ENCODE results near the gene WWTR1.

WWTR1 gene

DNA sequence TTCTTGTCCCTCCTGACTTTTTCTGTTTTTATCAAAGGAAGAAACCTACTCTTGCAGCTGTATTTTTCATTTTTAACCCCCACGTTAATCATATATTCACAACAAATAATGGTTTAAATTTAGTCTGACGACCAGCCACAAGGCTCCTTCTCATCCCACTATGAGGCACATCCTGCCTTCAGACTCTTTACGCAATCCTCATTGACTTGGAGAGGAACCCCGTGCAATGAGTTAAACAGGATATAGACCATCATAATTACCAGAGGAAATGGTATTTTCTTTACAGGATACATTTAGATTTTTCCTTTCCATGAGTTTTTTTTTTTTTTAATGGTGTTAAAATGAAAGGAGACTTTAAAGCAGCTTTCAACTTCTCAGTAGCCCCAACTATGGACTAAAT is 68.5 kb downstream of the WWTR1 start:
- DNase-seq = no peak

DNA sequence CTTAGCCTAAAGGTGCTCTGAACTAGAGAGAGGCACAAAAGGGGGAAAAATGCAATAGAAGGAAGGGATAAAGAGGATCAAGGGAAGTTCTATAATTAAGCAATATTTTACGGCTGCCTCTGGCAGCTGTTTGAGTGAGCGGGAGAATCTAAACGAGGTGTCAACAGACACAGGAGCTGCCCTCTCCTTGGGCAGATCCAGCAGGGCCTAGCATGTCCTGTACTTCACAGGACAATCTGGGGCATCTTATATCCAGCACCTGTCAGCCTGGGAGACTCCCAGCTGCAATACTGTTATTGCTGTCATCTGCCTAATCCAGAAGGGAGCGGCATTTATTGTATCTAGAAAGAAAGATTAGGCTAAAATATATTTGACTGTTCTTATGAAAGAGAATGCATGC is 68.9 kb downstream of the WWTR1 start:
- DNase-seq = no peak

DNA sequence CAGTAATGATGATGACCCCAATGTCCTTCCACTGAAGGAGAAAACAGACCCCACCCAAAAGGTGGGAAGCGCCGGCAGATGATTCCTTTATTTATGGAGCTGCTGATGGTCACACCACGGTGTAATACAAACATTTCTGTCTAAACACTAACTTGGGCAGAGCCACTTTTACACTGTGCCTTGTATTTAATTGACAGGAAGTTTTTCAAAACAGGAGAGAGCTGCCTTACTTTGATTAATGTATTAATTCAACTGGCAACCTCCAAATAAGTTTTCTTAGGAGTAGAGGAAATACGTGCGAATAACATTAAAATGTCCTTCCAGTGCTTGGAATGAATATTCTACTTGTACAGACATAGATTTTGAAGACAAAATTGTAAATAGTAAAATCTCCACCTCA is 70.4 kb downstream of the WWTR1 start:
- DNase-seq = no peak

DNA sequence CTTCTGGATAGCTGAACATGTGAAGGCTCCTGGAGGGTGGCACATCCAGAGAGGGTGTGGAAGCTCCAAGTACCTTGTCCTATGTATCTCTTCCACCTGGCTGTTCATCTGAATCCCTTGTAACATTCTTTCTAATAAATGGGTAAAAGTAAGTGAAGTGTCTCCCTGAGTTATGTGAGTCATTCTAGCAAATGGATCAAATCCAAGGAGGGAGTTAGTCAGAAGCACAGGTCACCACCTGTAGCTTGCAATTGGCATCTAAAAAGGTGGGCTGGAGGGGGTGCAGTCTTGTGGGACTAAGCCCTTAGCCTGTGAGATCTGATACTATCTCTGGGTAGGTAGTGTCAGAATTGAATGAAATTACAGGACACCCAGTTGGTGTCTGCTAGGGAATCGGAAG is 71.0 kb downstream of the WWTR1 start:
- DNase-seq = no peak

DNA sequence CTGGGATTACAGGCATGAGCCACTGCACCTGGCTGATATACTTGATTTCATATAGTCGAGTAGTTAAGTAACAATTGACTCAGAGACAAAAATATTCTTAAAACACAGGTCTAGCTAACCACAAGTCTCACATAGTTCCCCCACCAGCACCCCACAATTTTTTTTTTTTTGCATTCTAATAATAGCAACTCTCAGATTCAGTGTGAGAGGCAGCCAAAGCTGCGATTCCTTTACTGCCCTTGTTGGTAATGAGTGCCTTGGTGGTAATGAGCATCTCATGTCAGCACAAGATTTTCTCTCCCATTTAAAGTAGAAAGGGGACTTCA is 72.5 kb downstream of the WWTR1 start:
- no peak for DNase-seq

DNA sequence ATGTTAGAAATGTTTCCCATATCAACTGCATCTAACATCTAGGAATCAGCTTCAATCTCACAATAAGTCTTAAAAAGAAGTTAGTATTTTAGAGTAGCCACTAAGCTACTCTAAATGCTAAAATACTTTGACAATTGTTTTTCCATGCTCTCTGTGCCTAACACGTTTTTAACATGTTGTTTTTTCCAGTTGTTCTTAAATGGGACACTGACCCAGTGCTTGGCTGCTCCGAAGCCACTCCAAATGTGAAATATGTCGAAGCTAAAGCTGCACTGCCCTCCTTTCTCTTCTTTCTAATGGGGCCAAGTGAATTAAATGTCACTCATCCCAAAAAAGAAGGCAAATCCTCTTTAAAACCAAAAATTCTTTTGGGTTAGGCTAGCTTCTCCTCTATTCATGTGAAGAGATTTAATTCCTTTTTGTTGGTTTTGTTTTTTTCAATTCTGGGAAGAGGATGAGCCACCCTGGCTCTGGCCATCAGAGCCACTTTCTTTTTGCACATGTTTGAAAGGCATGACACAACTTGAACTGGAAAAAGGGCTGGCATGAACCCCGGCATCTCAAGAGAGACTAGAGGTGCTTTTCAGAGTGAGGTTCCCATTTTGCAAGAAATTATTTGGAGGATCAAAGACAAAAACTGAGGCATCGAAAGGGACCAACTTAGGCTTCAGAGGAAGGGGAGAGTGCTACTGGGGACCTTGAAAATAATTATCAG is 73.7 kb downstream of the WWTR1 start:
- no peak for DNase-seq

DNA sequence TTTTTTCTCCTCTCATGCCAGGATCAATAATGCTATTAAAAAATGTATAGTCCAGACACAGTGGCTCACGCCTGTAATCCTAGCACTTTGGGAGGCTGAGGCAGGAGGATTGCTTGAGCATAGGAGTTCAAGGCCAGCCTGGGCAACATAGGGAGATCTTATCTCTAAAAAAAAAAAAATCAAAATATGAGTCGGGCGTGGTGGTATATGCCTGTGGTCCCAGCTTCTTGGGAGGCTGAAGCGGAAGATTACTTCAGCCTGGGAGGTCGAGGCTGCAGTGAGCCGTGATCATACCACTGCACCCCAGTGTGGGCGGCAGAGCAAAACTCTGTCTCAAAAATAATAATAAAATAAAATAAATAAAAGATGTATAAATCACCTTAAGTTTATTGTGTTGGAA is 75.4 kb downstream of the WWTR1 start:
- DNase-seq = no peak

DNA sequence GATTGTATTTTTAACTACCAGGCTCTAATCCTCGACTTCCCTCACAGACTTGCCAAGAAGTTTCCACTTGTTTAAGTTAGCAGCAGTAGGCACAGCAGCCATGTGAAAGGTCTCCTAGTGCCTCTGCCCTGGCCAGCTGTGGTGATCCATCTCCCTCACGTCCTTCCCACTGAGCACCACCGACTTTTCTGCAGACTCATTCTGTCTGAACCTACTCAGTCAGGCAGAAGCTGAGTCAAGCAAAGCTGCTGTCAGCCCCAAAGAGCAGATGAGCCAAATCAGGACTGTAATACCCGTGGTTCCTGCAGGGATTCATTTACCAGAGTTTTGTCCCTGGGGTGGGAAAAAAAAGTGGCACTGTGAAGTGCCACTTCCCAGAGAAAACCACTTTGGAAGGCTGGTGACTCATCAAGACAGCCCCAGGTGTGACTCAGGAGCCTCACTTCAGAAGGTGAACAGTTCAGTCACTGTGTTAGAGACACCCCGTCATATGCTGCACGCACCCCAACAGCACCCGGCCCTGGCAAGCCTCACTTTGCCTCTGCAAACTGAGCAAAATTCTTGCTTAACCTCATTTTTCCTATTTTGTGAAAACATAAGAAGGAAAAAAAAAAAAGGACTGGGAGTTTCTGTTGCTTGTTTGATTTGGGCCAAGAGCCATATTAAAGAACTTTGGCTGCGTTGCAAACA is 76.0 kb downstream of the WWTR1 start:
- peak; percentile 33 for DNase-seq

DNA sequence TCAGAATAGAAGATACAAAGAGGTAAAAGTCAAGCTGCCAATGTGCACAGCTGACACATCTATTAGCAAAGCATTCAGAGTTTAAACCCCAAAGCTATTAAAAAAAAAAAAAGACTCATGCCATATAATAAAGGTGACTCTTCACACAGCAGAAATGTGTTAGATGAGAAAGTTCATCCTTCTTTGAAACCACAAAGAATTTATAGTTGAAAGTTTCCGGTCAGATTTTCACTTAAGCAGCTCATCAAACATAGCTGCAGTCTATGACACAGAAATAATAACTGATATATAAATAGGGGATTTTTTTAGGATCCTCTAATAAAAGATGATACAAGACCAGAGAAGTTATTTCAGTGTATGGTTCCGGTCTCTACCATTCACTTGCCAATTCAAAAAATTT is 76.6 kb downstream of the WWTR1 start:
- no peak for DNase-seq

DNA sequence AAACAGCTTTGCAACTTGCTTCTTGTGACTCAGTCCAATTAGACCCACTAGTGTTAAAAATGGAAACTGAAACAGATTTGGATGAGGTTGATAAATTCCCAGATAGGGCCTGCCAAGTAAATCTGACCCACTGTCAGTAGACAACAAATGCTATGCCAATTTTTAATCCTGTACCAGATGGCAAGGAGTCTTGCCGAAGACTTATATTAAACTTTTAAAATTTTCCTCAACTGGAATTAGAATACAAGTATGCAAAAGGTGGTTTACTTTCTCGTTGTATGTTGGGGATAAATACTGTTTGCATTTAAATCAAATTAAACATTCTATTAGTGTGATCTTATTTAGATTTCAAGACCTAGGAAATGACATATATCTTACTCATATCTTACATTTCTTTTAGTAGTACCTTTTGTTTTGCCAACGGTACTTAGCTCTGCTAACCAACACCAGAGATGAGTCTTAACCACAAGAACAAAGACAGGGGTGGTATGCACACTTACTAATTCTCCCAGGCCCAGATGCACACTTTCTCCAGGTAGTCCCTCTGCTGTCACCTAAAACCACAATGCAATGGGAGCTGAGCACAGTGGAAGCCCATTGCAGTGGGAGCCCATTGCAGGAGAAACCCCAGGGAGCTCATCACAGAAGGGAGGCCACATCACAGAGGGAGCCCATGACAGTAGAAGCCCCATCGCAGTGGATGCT is 77.8 kb downstream of the WWTR1 start:
- DNase-seq = no peak

DNA sequence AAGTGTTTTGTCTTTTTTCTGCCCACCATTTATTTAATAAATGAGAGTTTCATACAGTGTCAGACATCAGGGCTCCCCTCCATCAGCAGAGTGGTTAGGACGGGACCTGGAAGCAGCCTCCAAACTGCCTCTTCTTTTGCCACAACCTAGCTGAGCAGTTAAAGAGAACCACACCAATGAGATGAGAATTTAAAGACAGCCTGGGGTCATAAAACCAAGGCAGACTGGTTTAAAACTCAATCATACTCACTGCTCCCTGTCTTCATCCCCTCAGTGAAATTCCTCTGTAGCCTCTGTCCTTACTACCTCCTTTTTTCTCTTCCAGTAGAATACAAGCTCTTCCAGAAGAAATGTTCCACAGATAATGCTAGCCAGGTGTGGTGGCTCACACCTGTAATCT is 78.7 kb downstream of the WWTR1 start:
- DNase-seq = no peak

DNA sequence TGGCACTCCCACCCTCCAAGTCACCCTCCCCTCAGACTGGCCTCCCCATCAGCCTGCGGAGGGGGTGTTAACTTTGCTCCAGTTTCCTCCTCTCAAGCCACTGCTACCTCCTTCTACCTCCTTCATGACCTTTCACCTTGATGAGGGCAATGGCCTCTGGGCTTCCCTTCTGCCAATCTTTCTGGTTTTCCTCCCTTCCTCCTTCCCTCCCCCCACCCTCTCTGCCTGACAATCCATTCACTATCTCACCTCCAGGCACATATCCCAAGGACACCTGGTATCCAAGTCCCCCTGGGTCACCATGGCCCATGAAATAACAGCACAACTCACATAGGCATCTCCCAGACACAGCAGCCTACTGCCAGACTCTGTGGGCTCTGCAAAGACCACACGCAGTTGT is 80.0 kb downstream of the WWTR1 start:
- no peak for DNase-seq

DNA sequence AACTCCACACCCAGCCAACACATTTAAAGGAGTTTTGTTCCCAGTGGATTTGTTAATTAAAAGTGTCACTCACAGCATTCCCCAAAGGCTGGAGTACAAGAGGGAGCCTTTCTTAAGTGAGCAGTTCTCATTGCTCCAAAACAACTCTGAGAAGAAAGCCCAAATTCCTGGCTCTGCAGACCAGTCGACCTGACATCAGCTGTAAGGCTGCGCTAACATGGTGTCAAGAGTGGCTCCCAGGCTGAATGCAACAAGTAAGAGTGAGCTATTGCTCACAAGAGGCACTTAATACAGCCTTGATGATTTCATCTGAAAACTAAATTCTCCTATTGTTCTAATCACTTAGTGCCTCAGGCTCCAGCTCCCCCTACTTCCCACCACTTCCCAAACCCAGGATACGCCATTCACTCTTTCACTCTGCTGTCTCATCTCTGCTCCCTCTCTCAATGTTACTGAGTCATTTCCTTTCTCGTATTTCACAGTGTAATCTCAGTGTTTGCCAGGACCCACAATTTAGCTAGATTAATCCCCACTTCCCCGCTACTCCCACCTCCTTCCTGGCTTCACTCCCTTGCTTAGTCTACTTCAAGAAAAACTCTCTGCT is 81.8 kb downstream of the WWTR1 start:
- DNase-seq = peak; percentile 75

DNA sequence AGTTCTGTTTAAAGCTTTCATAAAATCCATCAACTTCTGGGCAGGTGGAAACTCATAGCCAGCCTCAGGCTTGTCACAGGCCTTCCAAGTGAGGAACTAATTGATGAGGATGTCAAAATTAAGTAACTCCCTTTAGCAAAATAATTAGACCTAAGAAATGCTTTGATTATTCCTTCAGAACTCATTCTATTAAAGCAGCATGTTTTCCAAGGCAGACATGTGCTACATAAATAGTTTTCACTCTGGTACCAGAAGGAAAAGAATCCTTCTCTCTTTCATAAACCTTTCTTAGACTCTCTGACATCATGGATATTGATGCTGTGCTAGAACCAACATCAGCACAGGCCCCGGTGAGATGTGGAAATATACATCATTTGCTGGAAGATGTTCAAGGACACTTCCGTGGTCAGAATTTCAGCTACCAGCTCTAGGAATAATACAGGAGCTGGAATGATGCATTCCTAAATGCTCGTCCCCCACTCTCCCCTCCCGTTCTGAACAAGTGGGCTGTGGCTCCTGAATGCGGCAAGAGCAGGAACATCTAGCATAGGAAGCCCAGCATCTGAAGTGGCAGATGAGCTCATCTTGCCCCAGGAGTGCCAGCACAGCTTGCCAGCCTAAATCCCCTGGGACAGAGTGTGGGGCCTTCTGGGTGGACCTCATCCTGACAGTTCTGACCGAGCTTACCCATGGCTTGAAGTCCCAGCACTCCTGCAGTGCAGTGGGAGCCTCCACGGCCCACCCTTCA is 82.4 kb downstream of the WWTR1 start:
- peak; percentile 74 for DNase-seq

DNA sequence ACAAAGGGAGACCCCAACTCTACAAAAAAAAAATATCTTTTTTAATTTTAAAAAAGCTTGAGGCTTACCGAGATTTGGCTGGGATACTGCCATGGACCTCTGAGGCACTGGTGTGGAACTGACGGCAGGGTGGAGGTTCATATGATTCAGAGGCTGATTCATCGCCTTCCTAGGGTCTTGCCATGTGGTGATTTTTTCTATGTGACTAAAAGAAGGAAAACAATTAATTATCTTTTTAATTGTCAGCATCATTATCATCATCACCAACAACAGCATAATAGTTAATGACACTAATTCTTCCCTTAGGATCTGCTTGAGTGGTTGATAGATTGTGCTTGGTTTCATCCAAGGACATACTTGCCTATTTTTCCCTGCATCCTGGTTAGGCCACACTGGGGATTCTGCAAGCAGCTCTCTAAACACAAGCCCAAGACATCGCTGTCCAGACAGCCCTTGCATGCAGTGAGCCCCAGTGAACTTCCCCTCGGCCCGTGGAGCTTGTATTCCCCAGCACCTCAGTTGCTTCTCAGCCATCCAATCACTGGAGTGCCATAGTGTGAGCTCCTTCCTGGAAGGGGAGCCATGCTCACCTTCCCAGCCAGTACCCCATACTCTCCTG is 84.9 kb downstream of the WWTR1 start:
- DNase-seq = no peak

DNA sequence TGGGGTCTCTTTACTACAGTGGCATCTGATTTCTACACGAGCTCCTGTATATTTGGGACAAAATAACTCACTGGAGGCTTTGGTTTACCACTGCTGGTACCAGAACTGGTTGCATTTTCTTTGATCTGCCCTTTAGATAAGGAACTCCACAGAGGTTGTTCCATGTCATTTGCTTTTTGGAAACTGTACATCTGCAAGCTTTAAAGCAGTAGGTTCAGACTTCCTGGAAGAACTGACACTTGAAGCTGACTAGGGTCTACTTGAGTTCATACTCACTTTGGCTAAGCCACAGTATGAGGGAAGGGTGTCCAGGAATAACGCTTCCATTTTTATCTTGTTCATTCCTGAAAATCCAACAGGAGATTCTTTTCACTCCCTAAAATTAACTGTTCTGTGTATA is 86.4 kb downstream of the WWTR1 start:
- DNase-seq = no peak

DNA sequence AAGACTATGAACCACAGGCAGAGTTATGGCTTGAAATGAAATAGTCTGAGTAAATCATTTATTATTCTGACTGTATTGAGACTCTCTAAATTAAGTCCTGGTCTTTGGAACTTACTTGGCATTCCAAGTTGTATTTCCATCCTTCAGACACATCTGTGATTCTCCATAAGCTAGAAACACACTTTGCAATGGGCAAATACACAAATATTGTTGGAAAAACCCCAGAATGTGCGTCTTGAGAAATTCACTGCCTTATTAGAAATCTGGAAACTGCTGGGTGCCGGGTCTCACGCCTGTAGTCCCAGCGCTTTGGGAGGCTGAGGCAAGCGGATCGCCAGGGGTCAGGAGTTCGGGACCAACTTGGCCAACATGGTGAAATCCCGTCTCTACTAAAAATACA is 87.8 kb downstream of the WWTR1 start:
- DNase-seq = no peak

DNA sequence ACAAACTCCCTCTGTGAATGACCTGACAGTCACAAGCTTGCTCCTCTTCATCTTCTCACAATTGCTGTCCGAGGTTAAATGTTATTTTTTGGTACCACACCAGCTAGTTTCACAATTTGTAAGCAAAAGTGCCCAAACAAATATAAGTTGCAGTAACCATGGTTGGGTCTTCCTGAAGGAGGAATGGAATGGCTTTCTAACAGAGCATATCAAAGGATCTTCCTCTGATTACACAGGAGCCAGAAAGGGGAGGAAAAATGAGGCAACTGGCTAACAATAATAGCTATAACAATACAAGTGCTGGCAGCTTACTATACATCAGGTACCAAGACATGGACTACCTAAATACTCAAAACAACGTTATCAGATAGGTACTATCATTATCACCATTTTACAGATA is 90.4 kb downstream of the WWTR1 start:
- no peak for DNase-seq

DNA sequence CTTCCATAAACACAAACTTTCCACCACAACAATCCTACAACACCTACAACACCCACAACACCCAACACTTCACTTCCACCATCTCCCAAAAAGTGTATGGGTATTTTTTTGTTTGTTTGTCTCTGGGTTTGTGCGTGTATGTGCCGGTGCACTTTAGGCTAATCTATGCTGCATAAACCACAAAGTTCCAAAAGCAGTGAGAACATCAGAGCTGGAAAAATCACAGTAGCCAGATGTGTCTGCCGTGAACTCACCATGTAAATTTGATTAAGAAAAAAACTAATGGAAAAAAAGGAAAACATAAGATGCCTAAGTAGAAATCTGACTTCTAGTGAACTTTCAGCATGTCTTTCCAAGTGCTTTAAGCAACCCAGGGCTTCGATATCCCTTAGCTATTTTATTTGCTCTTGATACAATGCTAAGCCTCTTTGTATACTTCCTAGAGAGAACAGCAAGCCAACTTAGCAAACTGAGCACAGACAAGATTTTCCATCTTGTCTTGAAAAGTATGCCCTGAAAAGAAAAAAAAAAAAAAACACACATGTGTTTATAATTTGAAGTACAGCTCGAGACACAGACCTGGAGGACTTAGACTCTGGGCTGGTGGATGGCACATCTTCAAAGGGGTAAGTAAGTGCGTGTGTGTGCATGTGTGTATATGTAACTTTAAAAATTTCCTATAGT is 91.4 kb downstream of the WWTR1 start:
- DNase-seq = no peak

DNA sequence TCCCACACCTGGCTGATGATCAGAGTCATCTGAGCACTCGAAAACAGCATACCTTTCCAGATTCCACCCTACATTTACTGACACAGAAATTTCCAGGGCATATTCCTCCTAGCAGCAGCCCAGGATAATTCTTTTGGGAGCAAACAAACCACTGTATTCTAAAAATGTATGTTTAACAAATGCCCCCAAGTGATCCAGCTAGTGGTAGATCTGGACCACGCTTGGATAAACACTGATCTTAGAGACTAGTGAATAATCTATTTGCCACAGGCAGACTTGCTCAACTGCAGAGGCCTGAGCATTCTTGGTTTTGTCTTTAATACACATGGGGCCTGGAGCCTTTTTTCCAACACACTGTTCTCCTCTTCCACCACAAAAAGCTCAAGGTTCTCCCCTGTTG is 93.7 kb downstream of the WWTR1 start:
- no peak for DNase-seq

DNA sequence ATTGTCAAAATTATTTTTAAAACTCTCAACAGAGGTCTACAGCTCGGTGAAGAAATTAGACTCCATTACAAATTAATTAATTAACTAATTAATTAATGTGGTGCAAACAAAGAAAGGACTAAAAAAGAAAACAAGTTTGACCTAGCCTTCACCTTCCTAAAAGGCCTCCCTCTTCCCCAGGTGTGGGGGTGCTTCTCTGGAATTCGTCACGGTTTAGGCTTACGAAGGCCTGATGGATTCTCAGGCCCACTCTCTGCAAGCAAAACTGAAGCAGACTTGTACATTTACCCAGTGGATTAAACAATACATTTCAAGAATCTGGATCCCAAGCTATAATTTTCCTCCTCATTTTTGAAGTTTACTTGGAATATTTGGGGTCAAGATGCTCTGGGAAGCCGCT is 94.7 kb downstream of the WWTR1 start:
- no peak for DNase-seq

DNA sequence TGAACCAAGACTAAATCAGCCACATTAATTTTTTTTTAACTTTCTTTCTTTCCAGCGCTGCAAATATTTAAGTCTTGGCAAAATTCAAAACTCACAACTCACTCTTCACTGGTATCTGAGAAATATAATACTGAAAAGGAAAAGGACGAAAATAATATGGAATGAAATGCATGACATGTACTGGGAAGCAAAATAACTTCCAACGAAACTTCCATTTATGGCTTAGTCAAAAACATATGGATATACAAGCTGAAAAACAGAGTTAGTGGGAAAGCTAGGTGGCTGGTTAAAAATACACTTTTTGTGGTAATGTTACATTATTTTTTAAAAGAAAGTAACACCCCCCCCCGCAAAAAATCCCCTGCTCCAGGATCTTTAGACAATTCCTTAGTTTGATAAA is 97.2 kb downstream of the WWTR1 start:
- no peak for DNase-seq

All from GOT3 (cell line).